ENCODE results near the gene ZNF350. TPM values are rescaled to one million over a fixed set of nuclear protein-coding genes. Genes with fewer than 3 reads are reported as not detected.

Gene ZNF350
- total RNA-seq, 2 donors from 2014 or later = 10.5 to 11.1 TPM

DNA sequence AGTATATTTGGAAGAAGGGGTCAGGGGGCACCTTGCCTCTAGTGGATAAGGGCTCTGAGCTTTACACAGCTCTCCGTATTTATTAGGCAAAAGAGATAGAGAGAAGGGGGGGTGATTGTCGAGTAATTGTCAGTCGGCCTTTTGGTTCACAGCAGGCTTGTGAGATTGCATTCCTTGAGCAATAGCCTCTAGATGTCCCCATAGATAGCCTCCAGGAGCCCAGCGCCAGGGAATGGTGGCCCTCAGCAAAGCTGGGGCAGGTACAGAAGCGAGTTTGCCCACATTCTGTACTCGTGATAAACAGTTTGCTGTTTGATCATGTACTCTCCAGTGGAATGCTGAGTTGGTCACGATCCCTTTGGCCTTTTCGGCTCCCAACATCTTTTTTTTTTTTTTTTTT lies 54.7 kb downstream of the ZNF350 start:
- H3K27ac ChIP-seq = no peak overlapping the region
- H3K27me3 ChIP-seq = no peaks in the 10 kb centered on the region
- intact Hi-C loops (cut with DNase I) = no loop called here
- no peaks in the 10 kb centered on the region for H3K36me3 ChIP-seq
- DNase-seq = no peak
- peaks cover 6% of the 10 kb centered on the region for H3K4me1 ChIP-seq
- TF ChIP-seq, protein P1, sequence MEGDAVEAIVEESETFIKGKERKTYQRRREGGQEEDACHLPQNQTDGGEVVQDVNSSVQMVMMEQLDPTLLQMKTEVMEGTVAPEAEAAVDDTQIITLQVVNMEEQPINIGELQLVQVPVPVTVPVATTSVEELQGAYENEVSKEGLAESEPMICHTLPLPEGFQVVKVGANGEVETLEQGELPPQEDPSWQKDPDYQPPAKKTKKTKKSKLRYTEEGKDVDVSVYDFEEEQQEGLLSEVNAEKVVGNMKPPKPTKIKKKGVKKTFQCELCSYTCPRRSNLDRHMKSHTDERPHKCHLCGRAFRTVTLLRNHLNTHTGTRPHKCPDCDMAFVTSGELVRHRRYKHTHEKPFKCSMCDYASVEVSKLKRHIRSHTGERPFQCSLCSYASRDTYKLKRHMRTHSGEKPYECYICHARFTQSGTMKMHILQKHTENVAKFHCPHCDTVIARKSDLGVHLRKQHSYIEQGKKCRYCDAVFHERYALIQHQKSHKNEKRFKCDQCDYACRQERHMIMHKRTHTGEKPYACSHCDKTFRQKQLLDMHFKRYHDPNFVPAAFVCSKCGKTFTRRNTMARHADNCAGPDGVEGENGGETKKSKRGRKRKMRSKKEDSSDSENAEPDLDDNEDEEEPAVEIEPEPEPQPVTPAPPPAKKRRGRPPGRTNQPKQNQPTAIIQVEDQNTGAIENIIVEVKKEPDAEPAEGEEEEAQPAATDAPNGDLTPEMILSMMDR (IDR thresholded peaks at IDR 0.05) = no peak
- H3K9ac ChIP-seq (ENCODE audit: low read depth in 2 of 2, low read length in 2 of 2) = no peak overlapping the region
- H3K9me3 ChIP-seq = no peaks in the 10 kb centered on the region
- no peak overlapping the region for H3K4me3 ChIP-seq

DNA sequence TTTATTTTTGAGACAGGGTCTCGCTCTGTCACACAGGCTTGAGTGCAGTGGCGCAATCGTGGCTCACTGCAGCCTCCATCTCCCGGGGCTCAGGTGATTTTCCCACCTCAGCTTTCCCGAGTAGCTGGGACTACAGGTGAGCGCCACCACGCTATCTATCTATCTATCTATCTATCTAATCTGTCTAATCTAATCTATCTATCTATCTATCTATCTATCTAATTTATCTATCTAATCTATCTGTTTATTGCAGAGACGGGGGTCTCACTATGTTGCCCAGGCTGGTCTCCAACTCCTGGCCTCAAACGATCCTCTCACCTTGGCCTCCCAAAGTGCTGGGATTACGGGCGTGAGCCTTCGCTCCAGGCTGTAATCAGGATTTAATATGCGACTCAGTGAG lies 58.8 kb downstream of the ZNF350 start:
- no peak overlapping the region for H3K27ac ChIP-seq
- H3K9me3 ChIP-seq = peaks cover 3% of the 10 kb centered on the region

DNA sequence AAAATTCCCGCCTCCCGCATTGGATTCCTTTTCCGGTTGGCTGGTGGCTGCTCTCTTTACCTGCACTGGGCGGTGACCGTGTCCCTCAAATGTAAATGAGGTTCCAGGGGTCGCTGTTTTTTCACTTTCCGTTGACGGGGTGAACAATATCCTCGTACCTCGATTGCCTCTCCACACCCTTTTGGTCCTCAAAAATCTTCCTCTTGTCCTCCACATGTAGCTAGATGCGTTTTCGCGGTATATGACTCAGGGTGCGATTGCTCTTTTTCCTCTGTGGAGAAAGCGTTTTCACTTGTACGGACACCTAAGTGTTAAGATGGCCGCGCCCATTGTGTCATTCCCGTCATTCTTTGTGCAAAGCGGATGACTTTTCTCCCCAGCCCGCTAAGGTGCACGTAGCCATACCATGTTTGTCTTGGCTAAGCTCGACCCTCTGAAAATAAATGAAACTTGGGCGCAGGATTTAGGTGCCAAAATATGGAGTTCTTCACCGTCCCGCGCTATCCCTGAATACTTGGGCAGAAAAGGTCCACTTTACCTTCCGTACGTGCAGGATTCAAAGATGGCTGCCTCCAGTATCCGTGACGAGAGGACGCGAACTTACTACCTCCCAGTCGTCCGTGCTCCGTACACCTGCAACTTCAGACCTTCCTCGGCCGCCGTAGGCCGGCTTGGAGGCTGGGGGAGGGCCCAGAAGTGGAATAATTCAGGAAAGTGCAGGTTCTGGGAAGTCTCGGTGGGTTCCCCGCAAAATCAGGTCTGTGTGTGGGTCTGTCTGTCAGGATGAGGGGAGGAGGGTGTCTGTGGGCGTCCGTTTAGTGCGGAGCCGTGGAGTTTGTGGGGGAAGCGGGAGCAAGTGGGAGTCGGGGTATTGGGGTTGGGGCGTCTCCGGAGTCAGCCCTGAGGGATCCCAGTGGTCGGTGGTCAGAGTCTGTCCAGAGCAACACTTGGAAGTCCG lies 59.6 kb downstream of the ZNF350 start, which contains the start of gene ZNF613:
Gene ZNF613 (plus strand): TSS at position 689 of the 958 bp plus-strand sequence. CDS start 8,749 bp downstream, outside the sequence.
- peak within 1 kb of the TSS; percentile 73 for H3K27ac ChIP-seq
- H3K9me3 ChIP-seq = peaks cover 11% of the 10 kb centered on the region
- intact Hi-C loops (cut with DNase I) = loop anchor here (5.0 to 10.0 kb wide), 3 partner anchors 40 to 80 kb away; partner anchors contain the start of genes ZNF350, ZNF577 and ZNF615
- H3K4me1 ChIP-seq = peaks cover 6% of the 10 kb centered on the region
- TF ChIP-seq, protein P1 (IDR thresholded peaks at IDR 0.05) = peak; percentile 11
- no peaks in the 10 kb centered on the region for H3K36me3 ChIP-seq
- peak; percentile 94 for DNase-seq
- H3K9ac ChIP-seq (ENCODE audit: low read depth in 2 of 2, low read length in 2 of 2) = peak within 1 kb of the TSS; percentile 85 to 86
- no peaks in the 10 kb centered on the region for H3K27me3 ChIP-seq
- H3K4me3 ChIP-seq = peak within 1 kb of the TSS; percentile 80

More for the DNA sequence above, 58.8 kb downstream of the ZNF350 start:
- H3K27me3 ChIP-seq = no peaks in the 10 kb centered on the region
- H3K36me3 ChIP-seq = no peaks in the 10 kb centered on the region
- intact Hi-C loops (cut with DNase I) = loop anchor here (5.0 to 10.0 kb wide), 3 partner anchors 41 to 79 kb away; partner anchors contain the start of genes ZNF350, ZNF577 and ZNF615
- H3K9ac ChIP-seq (ENCODE audit: low read depth in 2 of 2, low read length in 2 of 2) = peak overlapping the region; percentile 85 to 86
- no peak for DNase-seq
- H3K4me3 ChIP-seq = peak overlapping the region; percentile 80
- TF ChIP-seq, protein P1 (IDR thresholded peaks at IDR 0.05) = no peak
- H3K4me1 ChIP-seq = peaks cover 6% of the 10 kb centered on the region

DNA sequence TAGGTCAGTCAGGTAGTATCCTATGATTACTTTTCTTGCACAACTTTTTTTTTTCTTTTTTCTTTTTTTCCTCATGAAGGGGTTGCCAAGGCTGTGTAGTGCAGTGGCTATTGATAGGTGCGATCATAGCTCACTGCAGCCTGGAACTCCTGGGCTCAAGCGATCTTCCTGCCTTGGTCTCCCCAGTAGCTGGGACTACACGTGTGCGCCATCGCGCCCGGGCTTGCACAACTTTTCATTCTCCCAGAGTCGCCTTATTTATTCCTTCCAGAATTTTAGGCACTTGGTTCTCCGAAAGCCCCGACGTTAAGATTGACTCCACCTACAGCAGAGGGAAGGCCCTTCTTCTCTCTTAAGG lies 60.2 kb downstream of the ZNF350 start:
- no peak for DNase-seq
- Histone ChIP-seq H3K27ac (peak overlapping the region; percentile 73), H3K4me3 (peak overlapping the region; percentile 80), H3K27me3 (no peaks in the 10 kb centered on the region), H3K9me3 (peaks cover 11% of the 10 kb centered on the region), H3K9ac (ENCODE audit: low read depth in 2 of 2, low read length in 2 of 2) (peak overlapping the region; percentile 85 to 86), H3K36me3 (no peaks in the 10 kb centered on the region), H3K4me1 (peaks cover 6% of the 10 kb centered on the region)
- intact Hi-C loops (cut with DNase I) = loop anchor here (5.0 to 10.0 kb wide), 3 partner anchors 39 to 81 kb away; partner anchors contain the start of genes ZNF350, ZNF577 and ZNF615
- TF ChIP-seq, protein P1 (IDR thresholded peaks at IDR 0.05) = no peak

DNA sequence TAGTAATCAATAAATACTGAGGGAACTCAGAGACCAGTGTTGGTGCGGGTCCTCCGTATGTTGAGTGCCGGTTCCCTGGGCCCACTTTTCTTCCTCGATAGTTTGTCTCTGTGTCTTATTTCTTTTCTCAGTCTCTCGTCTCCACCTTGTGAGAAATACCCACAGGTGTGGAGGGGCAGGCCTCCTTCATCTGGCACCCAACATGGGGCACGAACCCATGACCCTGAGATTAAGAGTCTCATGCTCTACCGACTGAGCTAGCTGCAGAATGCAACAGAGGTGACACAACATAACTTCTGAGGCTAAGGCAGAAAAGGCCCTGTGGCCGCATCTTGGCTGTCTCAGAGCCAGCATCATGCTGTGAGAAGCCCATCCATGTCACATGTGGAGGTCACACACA lies 64.7 kb downstream of the ZNF350 start:
- Histone ChIP-seq H3K27ac (no peak overlapping the region), H3K4me3 (no peak overlapping the region), H3K36me3 (no peaks in the 10 kb centered on the region), H3K9me3 (peaks cover 11% of the 10 kb centered on the region), H3K4me1 (no peaks in the 10 kb centered on the region), H3K27me3 (no peaks in the 10 kb centered on the region), H3K9ac (ENCODE audit: low read depth in 2 of 2, low read length in 2 of 2) (no peak overlapping the region)
- intact Hi-C loops (cut with DNase I) = loop anchor here (10.0 kb wide), 1 partner anchor 63 kb away; the partner anchor contains the start of gene ZNF350
- TF ChIP-seq, protein P1 (IDR thresholded peaks at IDR 0.05) = no peak
- DNase-seq = no peak

All from colonic mucosa (tissue), 4 donors.